BE2C (cell line): ENCODE data around the gene ANGPTL8.
A peak's percentile ranks its signal among the peaks of the same experiment; 100 is the strongest.

Experiments used
- DNase-seq: peaks from one replicate; pipeline ENCODE4 v3.0.0-alpha.2; 2020
- H3K27me3 ChIP-seq: fragments of 250-450 bp; sonication (Bioruptor Pico); 2 replicates; pipeline ENCODE4 v1.5.1; 2020; ENCODE audit warnings: mild to moderate bottlenecking
- H3K36me3 ChIP-seq: fragments of 250-450 bp; sonication (Bioruptor Pico); 2 replicates; pipeline ENCODE4 v1.5.1; 2020; ENCODE audit warnings: mild to moderate bottlenecking
- H3K4me1 ChIP-seq: fragments of 250-450 bp; sonication (Bioruptor Pico); 2 replicates; pipeline ENCODE4 v1.5.1; 2020
- H3K4me3 ChIP-seq: 2 replicates; pipeline ENCODE4 v1.5.1; 2011; ENCODE audit warnings: low read depth, low read length
- H3K9me3 ChIP-seq: fragments of 250-450 bp; sonication (Bioruptor Pico); 2 replicates; pipeline ENCODE4 v1.5.1; 2020
- TF ChIP-seq, protein P1 (sequence below): IDR thresholded peaks from 2 replicates; pipeline ENCODE4 v1.5.1; 2012; ENCODE audit warnings: mild to moderate bottlenecking, low read depth, low read length

The ANGPTL8 gene

DNA sequence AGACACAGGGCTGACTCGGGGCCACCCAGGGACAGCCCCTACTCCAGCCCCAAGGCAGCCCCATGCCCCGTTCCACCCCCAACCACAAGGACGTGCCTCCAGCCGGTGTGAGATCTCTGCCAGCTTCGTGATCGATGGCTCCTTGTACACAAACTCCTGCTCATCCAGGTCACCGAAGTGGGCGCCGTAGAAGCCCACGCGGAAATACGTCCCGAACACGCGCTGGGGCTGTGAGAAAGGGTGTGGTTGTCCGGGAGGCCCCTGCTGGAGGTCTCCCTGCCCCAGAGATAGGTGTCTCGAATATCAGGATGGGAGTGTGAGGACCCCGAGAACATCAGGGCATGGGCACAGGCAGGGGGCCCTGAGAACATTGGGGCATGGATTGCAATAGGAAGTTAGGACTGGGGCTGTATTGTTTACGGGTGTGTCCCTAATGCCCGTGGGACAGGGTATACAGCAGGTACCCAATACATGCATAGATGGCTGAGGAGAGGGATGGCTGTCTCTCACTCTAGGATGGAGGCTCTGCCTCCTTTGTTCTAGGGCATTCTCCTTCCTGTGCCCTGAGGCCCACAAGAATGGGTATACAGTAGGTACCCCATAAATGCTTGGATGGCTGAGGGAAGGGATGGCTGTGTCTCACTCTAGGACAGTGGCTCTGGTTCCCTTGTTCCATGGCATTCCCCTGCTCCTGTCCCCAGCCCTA lies 36.8 kb upstream of the ANGPTL8 start:
- Histone ChIP-seq H3K9me3 (no peaks in the 10 kb centered on the region), H3K36me3 (no peaks in the 10 kb centered on the region), H3K4me1 (peaks cover 7% of the 10 kb centered on the region), H3K4me3 (no peak overlapping the region), H3K27me3 (no peaks in the 10 kb centered on the region)
- TF ChIP-seq, protein P1, sequence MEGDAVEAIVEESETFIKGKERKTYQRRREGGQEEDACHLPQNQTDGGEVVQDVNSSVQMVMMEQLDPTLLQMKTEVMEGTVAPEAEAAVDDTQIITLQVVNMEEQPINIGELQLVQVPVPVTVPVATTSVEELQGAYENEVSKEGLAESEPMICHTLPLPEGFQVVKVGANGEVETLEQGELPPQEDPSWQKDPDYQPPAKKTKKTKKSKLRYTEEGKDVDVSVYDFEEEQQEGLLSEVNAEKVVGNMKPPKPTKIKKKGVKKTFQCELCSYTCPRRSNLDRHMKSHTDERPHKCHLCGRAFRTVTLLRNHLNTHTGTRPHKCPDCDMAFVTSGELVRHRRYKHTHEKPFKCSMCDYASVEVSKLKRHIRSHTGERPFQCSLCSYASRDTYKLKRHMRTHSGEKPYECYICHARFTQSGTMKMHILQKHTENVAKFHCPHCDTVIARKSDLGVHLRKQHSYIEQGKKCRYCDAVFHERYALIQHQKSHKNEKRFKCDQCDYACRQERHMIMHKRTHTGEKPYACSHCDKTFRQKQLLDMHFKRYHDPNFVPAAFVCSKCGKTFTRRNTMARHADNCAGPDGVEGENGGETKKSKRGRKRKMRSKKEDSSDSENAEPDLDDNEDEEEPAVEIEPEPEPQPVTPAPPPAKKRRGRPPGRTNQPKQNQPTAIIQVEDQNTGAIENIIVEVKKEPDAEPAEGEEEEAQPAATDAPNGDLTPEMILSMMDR, result no peak
- DNase-seq, result no peak

DNA sequence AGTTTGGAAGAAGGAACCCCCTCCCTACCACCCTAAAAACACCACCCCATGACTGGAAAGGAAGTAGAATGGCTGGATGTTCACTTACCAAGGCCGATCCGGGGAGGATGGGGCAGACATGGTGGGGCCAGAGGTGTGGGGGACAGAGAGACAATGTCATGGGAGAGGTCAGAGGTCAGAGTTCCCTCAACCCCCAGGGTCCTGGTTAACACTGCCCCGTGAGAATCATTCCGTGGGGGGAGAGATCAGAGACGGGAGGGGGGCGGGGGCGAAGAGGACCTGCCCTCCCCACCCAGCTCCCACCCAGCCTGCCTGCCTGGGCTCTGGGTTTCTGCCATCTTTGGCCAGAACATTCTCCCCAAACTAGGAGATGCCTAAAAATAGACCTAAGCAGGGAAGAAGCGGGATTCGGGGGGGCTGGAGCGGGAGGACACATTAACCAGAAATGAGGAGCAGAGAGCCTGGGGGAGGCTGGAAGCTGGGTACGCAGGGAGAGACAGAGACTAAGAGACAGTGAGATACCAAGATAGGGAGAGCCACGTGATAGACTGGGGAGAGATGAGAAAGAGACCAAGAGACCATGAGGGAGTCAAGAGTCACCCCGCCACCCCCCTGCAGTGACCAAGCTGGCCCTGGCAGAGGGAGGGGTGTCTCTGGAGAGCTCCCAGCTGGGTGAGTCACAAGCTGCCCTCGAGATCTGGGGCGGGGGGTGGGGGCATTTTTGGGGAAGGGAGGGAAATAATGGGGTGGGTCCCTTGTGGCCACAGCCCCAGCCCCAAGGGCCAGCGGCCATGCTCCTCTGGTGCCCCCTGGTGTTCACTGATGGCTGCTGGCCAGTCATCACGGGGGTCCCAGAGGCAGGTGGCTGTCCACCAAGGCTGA lies 36.0 kb upstream of the ANGPTL8 start:
- H3K4me3 ChIP-seq, result no peak overlapping the region; the same call in 1 of the 2 replicates
- H3K4me1 ChIP-seq, result peaks cover 7% of the 10 kb centered on the region
- no peaks in the 10 kb centered on the region for H3K36me3 ChIP-seq
- no peaks in the 10 kb centered on the region for H3K9me3 ChIP-seq
- no peaks in the 10 kb centered on the region for H3K27me3 ChIP-seq
- DNase-seq, result peak; percentile 85
- TF ChIP-seq, protein P1, result peak; percentile 84

GRCh38 chr19:11204076-11204602 lies 35.3 kb upstream of the ANGPTL8 start:
- Histone ChIP-seq H3K27me3 (no peaks in the 10 kb centered on the region), H3K4me1 (peaks cover 7% of the 10 kb centered on the region), H3K4me3 (no peak overlapping the region), H3K36me3 (no peaks in the 10 kb centered on the region), H3K9me3 (no peaks in the 10 kb centered on the region)
- TF ChIP-seq, protein P1, result no peak
- no peak for DNase-seq

DNA sequence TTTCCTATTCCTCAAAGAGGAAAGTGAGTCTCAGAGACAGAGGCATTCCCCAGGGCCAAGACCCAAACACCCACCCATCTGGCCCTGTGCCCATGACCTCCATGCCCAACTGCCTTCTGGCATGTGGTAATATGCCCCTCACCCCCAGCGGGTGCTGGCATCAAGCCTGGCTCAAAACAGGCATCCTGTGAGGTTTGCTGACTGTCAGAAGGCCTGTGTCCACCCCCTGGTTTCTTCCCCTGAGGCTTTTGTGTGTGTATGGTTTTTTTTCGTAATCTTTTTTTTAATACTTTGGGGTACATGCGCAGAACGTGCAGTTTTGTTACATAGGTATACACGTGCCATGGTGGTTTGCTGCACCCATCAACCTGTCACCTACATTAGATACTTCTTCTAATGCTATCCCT lies 34.5 kb upstream of the ANGPTL8 start:
- Histone ChIP-seq H3K36me3 (no peaks in the 10 kb centered on the region), H3K27me3 (no peaks in the 10 kb centered on the region), H3K4me3 (no peak overlapping the region), H3K4me1 (peaks cover 7% of the 10 kb centered on the region), H3K9me3 (no peaks in the 10 kb centered on the region)
- DNase-seq, result no peak
- TF ChIP-seq, protein P1, result no peak

- Histone ChIP-seq H3K27me3 (no peaks in the 10 kb centered on the region), H3K9me3 (peaks cover 6% of the 10 kb centered on the region; the same call in 1 of the 2 replicates), H3K4me1 (peaks cover 7% of the 10 kb centered on the region), H3K4me3 (no peak overlapping the region), H3K36me3 (no peaks in the 10 kb centered on the region)
- no peak for DNase-seq
- TF ChIP-seq, protein P1, result no peak
Observed at GRCh38 chr19:11205939-11206570, 33.4 kb upstream of the ANGPTL8 start.
